Lower leg skin (tissue), 4 donors: ENCODE results near the gene HPGDS. TPM values are rescaled to one million over a fixed set of nuclear protein-coding genes. Genes with fewer than 3 reads are reported as not detected.

Experiments
- DNase-seq, 2 donors: peaks; one replicate each; pipeline ENCODE4 v3.0.0-alpha.2; 2019; ENCODE audit warnings: low spot score in 2 of 2
- H3K4me3 ChIP-seq: fragments of 200-600 bp; sonication (generic); 2 replicates; pipeline ENCODE4 v1.5.1; 2017; ENCODE audit warnings: mild to moderate bottlenecking, low read depth; ENCODE audit not compliant: poor library complexity, severe bottlenecking
- CTCF ChIP-seq, 3 donors: fragments of 450-650 bp; IDR thresholded peaks; one replicate each; pipeline ENCODE4 v1.5.1; 2016; ENCODE audit warnings: antibody characterized with exemption in 3 of 3, mild to moderate bottlenecking in 3 of 3, moderate library complexity in 2 of 3
- POLR2A ChIP-seq, 2 donors: fragments of 450-650 bp; IDR thresholded peaks; one replicate each; pipeline ENCODE4 v1.6.1; 2016 to 2017; ENCODE audit warnings: antibody characterized with exemption in 2 of 2, mild to moderate bottlenecking in 1 of 2, moderate library complexity in 1 of 2
- WGBS, 2 donors: methylation state at CpG; one replicate each; pipeline ENCODE4 v1.1.5; 2018; 5-methylcytosine and 5-hydroxymethylcytosine counted together
- intact Hi-C: fragments of 100-400 bp; cut with DNase I; formaldehyde crosslinking; loops from one replicate; pipeline ENCODE4 v1.15.0; 2023; ENCODE audit warnings: low total_unique reads
- total RNA-seq, 4 donors: library from RNA; depleted of rRNA; stranded (reverse); fragments of >200 nt; gene quantifications; one replicate each; pipeline ENCODE4 v1.1.0, GENCODE V29; 2016

Gene HPGDS
- total RNA-seq, 4 donors from 2014 or later, result 0.86 to 3.0 (median 1.6) TPM

- no peak overlapping the region for H3K4me3 ChIP-seq
- 95 to 98% methylated on average over 3 of the region's 3 CpGs for WGBS, 2 donors
- no peak for TF ChIP-seq CTCF (IDR thresholded peaks at IDR 0.05)
- no peak for TF ChIP-seq POLR2A (IDR thresholded peaks at IDR 0.05)
- intact Hi-C loops, result no loop called here
- no peak for DNase-seq
These were observed 67.7 kb downstream of the HPGDS start for GRCh38 chr4:94274912-94275311.

GRCh38 chr4:94271248-94271647 lies 71.4 kb downstream of the HPGDS start:
- TF ChIP-seq CTCF (IDR thresholded peaks at IDR 0.05), result no peak
- TF ChIP-seq POLR2A (IDR thresholded peaks at IDR 0.05), result no peak
- no peak overlapping the region for H3K4me3 ChIP-seq
- 71 to 93% methylated on average over 2 of the region's 2 CpGs for WGBS, 2 donors
- intact Hi-C loops, result no loop called here
- no peak for DNase-seq

GRCh38 chr4:94267037-94267436 lies 75.6 kb downstream of the HPGDS start:
- 98% methylated on average over 4 of the region's 4 CpGs for WGBS, 2 donors
- intact Hi-C loops, result no loop called here
- H3K4me3 ChIP-seq, result no peak overlapping the region
- TF ChIP-seq POLR2A (IDR thresholded peaks at IDR 0.05), result no peak
- no peak for TF ChIP-seq CTCF (IDR thresholded peaks at IDR 0.05)
- DNase-seq, result no peak

- TF ChIP-seq CTCF (IDR thresholded peaks at IDR 0.05) (no peak), POLR2A (IDR thresholded peaks at IDR 0.05) (no peak)
- intact Hi-C loops, result no loop called here
- DNase-seq, result no peak
- WGBS, 2 donors, result 54 to 61% methylated on average over 5 of the region's 5 CpGs
- no peak overlapping the region for H3K4me3 ChIP-seq
These were observed 80.2 kb downstream of the HPGDS start for GRCh38 chr4:94262163-94263016.

GRCh38 chr4:94256828-94257227 lies 85.8 kb downstream of the HPGDS start:
- DNase-seq, result no peak
- intact Hi-C loops, result no loop called here
- no peak overlapping the region for H3K4me3 ChIP-seq
- TF ChIP-seq CTCF (IDR thresholded peaks at IDR 0.05) (no peak), POLR2A (IDR thresholded peaks at IDR 0.05) (no peak)
